K562 (cell line): ENCODE measurements around the gene EMC1. TPM values are rescaled to one million over a fixed set of nuclear protein-coding genes. Genes with fewer than 3 reads are reported as not detected.
A peak's percentile ranks its signal among the peaks of the same experiment; 100 is the strongest.

Source experiments
- ATAC-seq: fragments of 200-7000 bp; cut with Tn5 transposase; 3 replicates; pipeline ENCODE4 v1.9.1; 2020; ENCODE audit warnings: moderate library complexity
- BruUV-seq: library from RNA; stranded (reverse); fragments of 400-500 nt; replicated peaks from 2 replicates; lab custom pipeline; 2021; lab: Mats Ljungman, UMichigan
- CTCF ChIA-PET: fragments of 300-600 bp; formaldehyde crosslinking; extraction: SDS; loops from one replicate; lab custom pipeline; 2021; ENCODE audit warnings: low intra/inter-chr PET ratio; lab: Yijun Ruan, JAX
- POLR2A ChIA-PET: fragments of 300-600, 350-650 bp; sonication (Branson Sonifier 250); formaldehyde crosslinking; extraction: SDS; loops from one replicate; lab custom pipeline; 2021; ENCODE audit warnings: antibody characterized with exemption, inconsistent platforms; lab: Yijun Ruan, JAX
- DNase-seq, 4 experiments: peaks; one replicate each; pipeline versions ENCODE4 v3.0.0 to v3.0.0-alpha.2; 2011 to 2018; ENCODE audit warnings: low spot score in 3 of 4, mixed read lengths in 3 of 4; ENCODE audit errors: extremely low read depth in 1 of 4
- FAIRE-seq: peaks from 2 replicates; lab custom pipeline; 2011; peaks lifted over from hg19 to GRCh38; lab: Jason Lieb, UNC
- H2AFZ ChIP-seq: 2 replicates; pipeline ENCODE4 v1.6.0; 2011; ENCODE audit warnings: low read depth, low read length, control low read depth, inconsistent platforms
- H3K27ac ChIP-seq: fragments of 200-600 bp; 3 replicates; pipeline ENCODE4 v1.8.0; 2011; ENCODE audit warnings: low read depth, mild to moderate bottlenecking, control low read depth, inconsistent platforms, low read length, moderate library complexity, mixed read lengths; ENCODE audit errors: extremely low read depth
- H3K27me3 ChIP-seq, 2 experiments: fragments of 300-600 bp in 1 of 2; 2 replicates in 1 of 2; 3 replicates in 1 of 2; pipeline versions ENCODE4 v1.6.0 to v1.8.0; 2011; ENCODE audit warnings: inconsistent platforms in 2 of 2, low read length in 2 of 2, mild to moderate bottlenecking in 1 of 2, mixed read lengths in 1 of 2, moderate library complexity in 1 of 2; ENCODE audit not compliant: control insufficient read depth in 2 of 2, insufficient read depth in 2 of 2
- H3K36me3 ChIP-seq: fragments of 300-600 bp; 3 replicates; pipeline ENCODE4 v1.8.0; 2011; ENCODE audit warnings: mild to moderate bottlenecking, low read length, inconsistent platforms; ENCODE audit not compliant: control insufficient read depth, insufficient read depth
- H3K4me1 ChIP-seq, 2 experiments: fragments of 200-600 bp in 1 of 2; replicated peaks in 1 of 2; 2 replicates in 1 of 2; 3 replicates in 1 of 2; pipeline versions ENCODE4 v1.5.1 to v1.8.0; 2011; ENCODE audit warnings: inconsistent platforms in 2 of 2, low read length in 2 of 2, mild to moderate bottlenecking in 1 of 2, mixed read lengths in 1 of 2, moderate library complexity in 1 of 2; ENCODE audit not compliant: control insufficient read depth in 2 of 2, insufficient read depth in 2 of 2
- H3K4me2 ChIP-seq: 2 replicates; pipeline ENCODE4 v1.6.1; 2011; ENCODE audit warnings: low read length, control low read depth, inconsistent platforms, mixed read lengths; ENCODE audit not compliant: insufficient read depth
- H3K4me3 ChIP-seq: fragments of 200-600 bp; sonication (generic), shearing (Covaris generic); 2 replicates; pipeline ENCODE4 v1.5.1; 2016; ENCODE audit warnings: control low read depth, inconsistent platforms
- H3K79me2 ChIP-seq: fragments of 200-600 bp; 3 replicates; pipeline ENCODE4 v1.8.0; 2011; ENCODE audit warnings: low read length, inconsistent platforms; ENCODE audit not compliant: control insufficient read depth, insufficient read depth
- H3K9ac ChIP-seq, 2 experiments: 2 replicates each; pipeline versions ENCODE4 v1.6.0 to v1.6.1; 2011; ENCODE audit warnings: low read depth in 2 of 2, low read length in 2 of 2, control low read depth in 1 of 2, inconsistent platforms in 1 of 2, mild to moderate bottlenecking in 1 of 2, mixed read lengths in 1 of 2; ENCODE audit not compliant: insufficient read depth in 1 of 2
- H3K9me1 ChIP-seq: one replicate; pipeline ENCODE4 v1.6.0; 2011; ENCODE audit warnings: inconsistent platforms, mild to moderate bottlenecking, low read length, moderate library complexity; ENCODE audit not compliant: control insufficient read depth, insufficient read depth
- H3K9me3 ChIP-seq: replicated peaks from 2 replicates; pipeline ENCODE4 v1.5.1; 2011; ENCODE audit warnings: low read depth, low read length, inconsistent platforms; ENCODE audit not compliant: control insufficient read depth, insufficient read depth
- H4K20me1 ChIP-seq: replicated peaks from 2 replicates; pipeline ENCODE4 v1.6.1; 2011; ENCODE audit warnings: low read length, inconsistent platforms, mixed read lengths; ENCODE audit not compliant: control insufficient read depth, insufficient read depth
- ARID1B ChIP-seq: fragments of 450-650 bp; IDR thresholded peaks from 2 replicates; pipeline ENCODE4 v1.6.1; 2016; ENCODE audit warnings: antibody characterized with exemption, mild to moderate bottlenecking, inconsistent platforms
- BRD9 ChIP-seq: fragments of 450-650 bp; IDR thresholded peaks from 2 replicates; pipeline ENCODE4 v1.6.1; 2018; ENCODE audit warnings: low read depth; ENCODE audit not compliant: partially characterized antibody
- BRF1 ChIP-seq: IDR thresholded peaks from 3 replicates; pipeline ENCODE4 v1.6.1; 2011; ENCODE audit warnings: borderline replicate concordance, mild to moderate bottlenecking; ENCODE audit not compliant: insufficient read length; ENCODE audit errors: extremely low read depth
- CBFA2T2 ChIP-seq: fragments of 450-650 bp; conservative IDR thresholded peaks from 2 replicates; pipeline ENCODE4 v1.6.1; 2017; ENCODE audit warnings: mild to moderate bottlenecking
- CBFA2T3 ChIP-seq: fragments of 450-650 bp; IDR thresholded peaks from 2 replicates; pipeline ENCODE4 v1.6.1; 2017
- CHCHD3 ChIP-seq: fragments of 250-450 bp; sonication (Bioruptor Pico); IDR thresholded peaks from 2 replicates; pipeline ENCODE4 v2.1.2; 2022; ENCODE audit warnings: mild to moderate bottlenecking
- CTCFL ChIP-seq: IDR thresholded peaks from 2 replicates; pipeline ENCODE4 v1.6.1; 2011; ENCODE audit warnings: borderline replicate concordance, low read depth, mild to moderate bottlenecking, moderate library complexity, low read length; ENCODE audit not compliant: insufficient read depth, poor library complexity, severe bottlenecking
- HMBOX1 ChIP-seq: sonication (generic); IDR thresholded peaks from 2 replicates; pipeline ENCODE4 v1.6.1; 2016
- PBX2 ChIP-seq, 2 experiments: IDR thresholded peaks in 1 of 2; conservative IDR thresholded peaks in 1 of 2; 2 replicates each; pipeline ENCODE4 v1.6.1; 2016; ENCODE audit warnings: low read depth in 2 of 2, mild to moderate bottlenecking in 1 of 2, missing compliant biosample characterization in 1 of 2, missing genetic modification characterization in 1 of 2, moderate library complexity in 1 of 2
- PKNOX1 ChIP-seq: fragments of 450-650 bp; IDR thresholded peaks from 2 replicates; pipeline ENCODE4 v1.6.1; 2016
- POU5F1 ChIP-seq: fragments of 150-350 bp; IDR thresholded peaks from 2 replicates; pipeline ENCODE4 v1.6.1; 2014; ENCODE audit warnings: borderline replicate concordance, low read length, low read depth, mild to moderate bottlenecking; ENCODE audit not compliant: partially characterized antibody
- ZNF124 ChIP-seq: sonication (generic); formaldehyde crosslinking; IDR thresholded peaks from 2 replicates; pipeline ENCODE4 v1.8.1; 2022; ENCODE audit warnings: missing genetic modification reagents
- ZNF143 ChIP-seq: sonication (generic); formaldehyde crosslinking; IDR thresholded peaks from 2 replicates; pipeline ENCODE4 v1.9.0; 2022; ENCODE audit warnings: mild to moderate bottlenecking, missing genetic modification reagents
- ZNF431 ChIP-seq: sonication (generic); formaldehyde crosslinking; IDR thresholded peaks from 2 replicates; pipeline ENCODE4 v1.8.0; 2022; ENCODE audit warnings: mild to moderate bottlenecking, missing genetic modification reagents
- WGBS: fragments of 100-300 bp; shearing (Covaris generic); methylation state at CpG from one replicate; pipeline ENCODE4 v1.1.6; 2016; ENCODE audit warnings: low coverage, mixed read lengths; ENCODE audit not compliant: insufficient coverage; ENCODE audit errors: missing lambda C conversion rate; 5-methylcytosine and 5-hydroxymethylcytosine counted together
- in situ Hi-C: fragments of 300-500 bp; cut with MboI; formaldehyde crosslinking; loops from 4 replicates; pipeline ENCODE4 v1.15.0; 2018; ENCODE audit warnings: inconsistent platforms, mixed read lengths
- intact Hi-C: fragments of 100-400 bp; cut with micrococcal nuclease; formaldehyde crosslinking; loops from 2 replicates; pipeline ENCODE4 v1.14.2; 2022
- polyA plus RNA-seq, 8 experiments: library from polyadenylated mRNA; depleted of rRNA in 4 of 8; stranded (reverse) in 5 of 8; unstranded in 3 of 8; fragments of >200 nt; fragmentation: Nextera tagmentation in 2 of 8; fragmentation: Illumina TruSeq in 1 of 8; extraction: Ambion mirVana in 2 of 8; extraction: Trizol in 1 of 8; gene quantifications; 2 replicates each; pipeline versions ENCODE4 v1.2.1 to v1.2.3, GENCODE V29; 2011 to 2014; ENCODE audit warnings: inconsistent platforms in 1 of 8, missing spikeins in 1 of 8
- total RNA-seq, 7 experiments: library from RNA; depleted of rRNA in 6 of 7; stranded (reverse); fragments of >200 nt in 6 of 7; fragmentation: Illumina TruSeq in 2 of 7; extraction: Trizol in 2 of 7; gene quantifications; 2 replicates each; pipeline versions ENCODE4 v1.2.1 to v1.2.3, GENCODE V29; 2011 to 2021; ENCODE audit warnings: low replicate concordance in 1 of 7

EMC1 gene
- total and polyA plus RNA-seq, 9 of the 15 experiments (the other 6 are each of a cell fraction or from before 2014, with no cell fraction given) = 17.8 to 88.2 (median 37.4) TPM

GRCh38 chr1:19205845-19206244 lies 45.5 kb downstream of the EMC1 start:
- in situ Hi-C loops = no loop called here
- Histone ChIP-seq H3K27ac (peak overlapping the region; percentile 51), H3K9me3 (no peaks in the 10 kb centered on the region), H3K4me3 (no peak overlapping the region), H3K4me1 (peaks cover 23 to 38% of the 10 kb centered on the region in 2 experiments), H2AFZ (no peak overlapping the region), H3K9me1 (peaks cover 10% of the 10 kb centered on the region), H3K9ac (peak overlapping the region in 1 of 2 experiments; percentile 11; a peak in 1 of 4 replicates), H3K27me3 (no peaks in the 10 kb centered on the region), H3K4me2 (peak overlapping the region; percentile 58), H3K36me3 (peaks cover 54% of the 10 kb centered on the region), H4K20me1 (peaks cover 49% of the 10 kb centered on the region), H3K79me2 (peaks cover 100% of the 10 kb centered on the region)
- peak in 1 of 4 experiments; percentile 30 for DNase-seq
- POLR2A ChIA-PET = interaction anchor here (0.6 to 2.9 kb wide), 7 partner anchors 8 to 997 kb away, joined by 3 to 19 read pairs (median 5); no protein-coding TSS in a partner anchor
- no peak for TF ChIP-seq ZNF143
- TF ChIP-seq ZNF431 (CRISPR knock-in tag) = no peak
- 0 out of 2 replicates have a peak, but pooled peaks have one; percentile 17 for TF ChIP-seq ARID1B
- TF ChIP-seq ZNF124 (CRISPR knock-in tag) = no peak
- TF ChIP-seq CHCHD3 (CRISPR knock-in tag) = no peak
- TF ChIP-seq HMBOX1 = peak; percentile 74; the same call in 1 of the 2 replicates
- TF ChIP-seq PKNOX1 = peak; percentile 42; the same call in 1 of the 2 replicates
- peak; percentile 60; the same call in 1 of the 2 replicates for TF ChIP-seq CBFA2T3
- TF ChIP-seq PBX2 (CRISPR knock-in tag; IDR thresholded peaks at IDR 0.05; ENCODE audit: low read depth) = no peak
- TF ChIP-seq PBX2 (tag; conservative IDR thresholded peaks at IDR 0.05; ENCODE audit: low read depth) = 0 out of 2 replicates have a peak, but pooled peaks have one; percentile 10
- TF ChIP-seq BRD9 = no peak
- no peak for TF ChIP-seq POU5F1
- no peak for TF ChIP-seq BRF1
- no peak for TF ChIP-seq CTCFL
- peak; percentile 32 for TF ChIP-seq CBFA2T2
- CTCF ChIA-PET = no interaction called here
- ATAC-seq = no peak
- 7% methylated on average over 5 of the region's 5 CpGs for whole genome bisulfite sequencing
- intact Hi-C loops = no loop called here
- no TSS peak for BruUV-seq
- FAIRE-seq = no peak
